GM12878 (cell line): ENCODE results near the gene CASQ1. TPM values are rescaled to one million over a fixed set of nuclear protein-coding genes. Genes with fewer than 3 reads are reported as not detected.

ENCODE experiments used
- ATAC-seq: fragments of 200-7000 bp; cut with Tn5 transposase; 3 replicates; pipeline ENCODE4 v1.9.1; 2020; ENCODE audit warnings: mild to moderate bottlenecking, moderate library complexity
- BruUV-seq: library from RNA; stranded (reverse); fragments of 400-500 nt; replicated peaks from 2 replicates; lab custom pipeline; 2021; lab: Mats Ljungman, UMichigan
- CTCF ChIA-PET: fragments of 300-600 bp; sonication (Branson Sonifier 250); formaldehyde crosslinking; extraction: SDS; loops from one replicate; lab custom pipeline; 2021; ENCODE audit warnings: inconsistent platforms; lab: Yijun Ruan, JAX
- POLR2A ChIA-PET: fragments of 350-600 bp; formaldehyde crosslinking; extraction: SDS; loops from one replicate; lab custom pipeline; 2021; ENCODE audit warnings: inconsistent platforms; lab: Charles Lee
- RAD21 ChIA-PET: fragments of 300-600 bp; sonication (Branson Sonifier 250); formaldehyde crosslinking; loops from one replicate; lab custom pipeline; 2023; ENCODE audit warnings: antibody characterized with exemption; ENCODE audit not compliant: unreplicated experiment; lab: Charles Lee
- SMC1A ChIA-PET: fragments of 300-600 bp; sonication (Branson Sonifier 250); formaldehyde crosslinking; loops from one replicate; lab custom pipeline; 2023; ENCODE audit not compliant: unreplicated experiment, uncharacterized antibody; lab: Charles Lee
- DNase-seq: peaks from one replicate; pipeline ENCODE4 v3.0.0-alpha.2; 2011; ENCODE audit warnings: low read depth, low spot score
- FAIRE-seq: peaks from 3 replicates; lab custom pipeline; 2011; peaks lifted over from hg19 to GRCh38; lab: Jason Lieb, UNC
- H2AFZ ChIP-seq: 2 replicates; pipeline ENCODE4 v1.6.0; 2011; ENCODE audit warnings: low read depth, low read length, control low read depth; ENCODE audit not compliant: control insufficient read depth
- H3K27ac ChIP-seq: 2 replicates; pipeline ENCODE4 v1.5.1; 2011; ENCODE audit warnings: control low read depth; ENCODE audit not compliant: control insufficient read depth, insufficient read depth
- H3K27me3 ChIP-seq, 2 experiments: replicated peaks in 1 of 2; 2 replicates each; pipeline versions ENCODE4 v1.6.0 to v1.6.1; 2011; ENCODE audit warnings: low read length in 1 of 2; ENCODE audit not compliant: control insufficient read depth in 2 of 2, insufficient read depth in 2 of 2
- H3K36me3 ChIP-seq, 2 experiments: 2 replicates each; pipeline ENCODE4 v1.5.1; 2011; ENCODE audit warnings: low read length in 1 of 2; ENCODE audit not compliant: control insufficient read depth in 2 of 2, insufficient read depth in 2 of 2
- H3K4me1 ChIP-seq: 2 replicates; pipeline ENCODE4 v1.6.1; 2011; ENCODE audit warnings: mild to moderate bottlenecking, low read length, moderate library complexity, mixed read lengths; ENCODE audit not compliant: control insufficient read depth, insufficient read depth
- H3K4me2 ChIP-seq: 2 replicates; pipeline ENCODE4 v1.6.0; 2011; ENCODE audit warnings: control low read depth; ENCODE audit not compliant: control insufficient read depth, insufficient read depth
- H3K4me3 ChIP-seq: fragments of 200-600 bp; sonication (generic); 2 replicates; pipeline ENCODE4 v1.5.1; 2016
- H3K79me2 ChIP-seq: 2 replicates; pipeline ENCODE4 v1.6.0; 2011; ENCODE audit warnings: low read length; ENCODE audit not compliant: control insufficient read depth, insufficient read depth
- H3K9ac ChIP-seq: 2 replicates; pipeline ENCODE4 v1.8.0; 2011; ENCODE audit warnings: low read length, control low read depth, mixed read lengths; ENCODE audit not compliant: control insufficient read depth, insufficient read depth
- H3K9me3 ChIP-seq: replicated peaks from 3 replicates; pipeline ENCODE4 v1.5.1; 2011; ENCODE audit warnings: mild to moderate bottlenecking, low read length; ENCODE audit not compliant: control insufficient read depth, insufficient read depth
- H4K20me1 ChIP-seq: 2 replicates; pipeline ENCODE4 v1.6.0; 2011; ENCODE audit not compliant: control insufficient read depth, insufficient read depth
- ATF7 ChIP-seq: fragments of 450-650 bp; IDR thresholded peaks from 2 replicates; pipeline ENCODE4 v1.6.1; 2016; ENCODE audit warnings: low read depth, mild to moderate bottlenecking
- BHLHE40 ChIP-seq, 2 experiments: fragments of 450-650 bp in 1 of 2; IDR thresholded peaks; 2 replicates each; pipeline ENCODE4 v1.6.1; 2011 to 2017; ENCODE audit warnings: low read depth in 2 of 2, borderline replicate concordance in 1 of 2, improper control_type of control experiment in 1 of 2, low read length in 1 of 2, mild to moderate bottlenecking in 1 of 2
- CBX5 ChIP-seq: sonication (generic); IDR thresholded peaks from 2 replicates; pipeline ENCODE4 v1.6.1; 2016; ENCODE audit warnings: low read depth, moderate library complexity, mild to moderate bottlenecking, inconsistent platforms
- EZH2 ChIP-seq: IDR thresholded peaks from 2 replicates; pipeline ENCODE4 v1.6.1; 2012; ENCODE audit warnings: low read depth, mild to moderate bottlenecking, control low read depth, inconsistent platforms, low read length, borderline replicate concordance; ENCODE audit not compliant: control insufficient read depth
- HDAC2 ChIP-seq: fragments of 200-600 bp; sonication (generic); IDR thresholded peaks from 2 replicates; pipeline ENCODE4 v1.6.1; 2017
- JUND ChIP-seq: IDR thresholded peaks from 2 replicates; pipeline ENCODE4 v1.6.1; 2012; ENCODE audit warnings: low read depth, mild to moderate bottlenecking, low read length, improper control_type of control experiment, moderate library complexity
- MXI1 ChIP-seq: fragments of 150-350 bp; IDR thresholded peaks from 2 replicates; pipeline ENCODE4 v1.6.1; 2011; ENCODE audit warnings: low read depth, mild to moderate bottlenecking, inconsistent platforms, low read length, improper control_type of control experiment
- MYC ChIP-seq: IDR thresholded peaks from 2 replicates; pipeline ENCODE4 v1.6.1; 2011; ENCODE audit warnings: mild to moderate bottlenecking, low read length, moderate library complexity, inconsistent platforms; ENCODE audit not compliant: insufficient read depth, insufficient replicate concordance, insufficient read length, severe bottlenecking
- NFXL1 ChIP-seq: fragments of 450-650 bp; IDR thresholded peaks from 2 replicates; pipeline ENCODE4 v1.6.1; 2017; ENCODE audit warnings: antibody characterized with exemption, mild to moderate bottlenecking, borderline replicate concordance
- NFYA ChIP-seq: IDR thresholded peaks from 2 replicates; pipeline ENCODE4 v1.6.1; 2011; ENCODE audit warnings: low read depth, mild to moderate bottlenecking, low read length, improper control_type of control experiment, borderline replicate concordance
- NR2C1 ChIP-seq: fragments of 450-650 bp; IDR thresholded peaks from 2 replicates; pipeline ENCODE4 v1.6.1; 2017; ENCODE audit warnings: antibody characterized with exemption, mild to moderate bottlenecking, moderate library complexity
- NRF1 ChIP-seq: conservative IDR thresholded peaks from 2 replicates; pipeline ENCODE4 v1.6.1; 2011; ENCODE audit warnings: mild to moderate bottlenecking, low read depth, low read length, improper control_type of control experiment
- RBBP5 ChIP-seq: fragments of 200-600 bp; sonication (generic); conservative IDR thresholded peaks from 2 replicates; pipeline ENCODE4 v1.6.1; 2016
- RUNX3 ChIP-seq: IDR thresholded peaks from 2 replicates; pipeline ENCODE4 v1.6.1; 2012; ENCODE audit warnings: low read length, inconsistent platforms
- WRNIP1 ChIP-seq: IDR thresholded peaks from 2 replicates; pipeline ENCODE4 v1.6.1; 2011; ENCODE audit warnings: low read depth, low read length, improper control_type of control experiment, borderline replicate concordance
- ZNF217 ChIP-seq: fragments of 450-650 bp; IDR thresholded peaks from 2 replicates; pipeline ENCODE4 v1.6.1; 2017; ENCODE audit warnings: antibody characterized with exemption, mild to moderate bottlenecking
- ZNF24 ChIP-seq: fragments of 450-650 bp; IDR thresholded peaks from 2 replicates; pipeline ENCODE4 v1.6.1; 2017; ENCODE audit warnings: antibody characterized with exemption, mild to moderate bottlenecking
- WGBS: methylation state at CpG from one replicate; pipeline ENCODE4 v1.1.6; 2016; ENCODE audit warnings: low lambda C conversion rate; ENCODE audit not compliant: insufficient replicate concordance, insufficient coverage; ENCODE audit errors: missing lambda C conversion rate; 5-methylcytosine and 5-hydroxymethylcytosine counted together
- in situ Hi-C: fragments of 300-500 bp; cut with MboI; formaldehyde crosslinking; loops from 9 replicates; pipeline ENCODE4 v1.14.3; 2018; ENCODE audit warnings: mixed read lengths
- intact Hi-C: fragments of 100-400 bp; cut with micrococcal nuclease; formaldehyde crosslinking; loops from one replicate; pipeline ENCODE4 v1.14.2; 2022; ENCODE audit not compliant: unreplicated experiment
- polyA plus RNA-seq, 11 experiments: library from polyadenylated mRNA; depleted of rRNA in 4 of 11; unstranded in 6 of 11; stranded (reverse) in 5 of 11; fragments of >200 nt; fragmentation: Nextera tagmentation in 4 of 11; fragmentation: Illumina TruSeq in 1 of 11; extraction: Ambion mirVana in 4 of 11; extraction: Trizol in 1 of 11; gene quantifications; 1 replicate in 1 of 11; 2 replicates in 10 of 11; pipeline versions ENCODE4 v1.2.1 to v1.2.3, GENCODE V29; 2011 to 2016; ENCODE audit warnings: inconsistent platforms in 2 of 11, missing spikeins in 2 of 11, low read depth in 1 of 11
- total RNA-seq, 4 experiments: library from RNA; depleted of rRNA in 3 of 4; stranded (reverse); fragments of >200 nt in 3 of 4; fragmentation: Illumina TruSeq in 1 of 4; extraction: Trizol in 1 of 4; gene quantifications; 2 replicates each; pipeline versions ENCODE4 v1.2.1 to v1.2.3, GENCODE V29; 2013 to 2021
- TF ChIP-seq, protein P1 (sequence below): fragments of 450-650 bp; IDR thresholded peaks from 2 replicates; pipeline ENCODE4 v1.6.1; 2018; ENCODE audit warnings: borderline replicate concordance, mild to moderate bottlenecking; ENCODE audit not compliant: partially characterized antibody

CASQ1 gene
- total and polyA plus RNA-seq, 10 of the 15 experiments (the other 5 are each of a cell fraction or from before 2014, with no cell fraction given): 0.10 to 0.77 (median 0.34) TPM

- no peaks in the 10 kb centered on the region for H3K79me2 ChIP-seq
- WGBS: 82% methylated on average over 10 of the region's 10 CpGs
- ChIA-PET POLR2A (interaction anchor here (0.7 kb wide), 1 partner anchor 26 kb away, joined by 3 read pairs; no protein-coding TSS in a partner anchor), CTCF (interaction anchor here (0.7 to 4.0 kb wide), 4 partner anchors 88 to 213 kb away, joined by 3 to 26 read pairs (median 4); no protein-coding TSS in a partner anchor), RAD21 (no interaction called here), SMC1A (interaction anchor here (0.8 kb wide), 1 partner anchor 175 kb away, joined by 3 read pairs; no protein-coding TSS in a partner anchor)
- H2AFZ ChIP-seq: no peak overlapping the region
- H3K4me1 ChIP-seq: peaks cover 18% of the 10 kb centered on the region
- H3K27ac ChIP-seq: no peak overlapping the region
- H3K9me3 ChIP-seq: no peaks in the 10 kb centered on the region
- in situ Hi-C loops: no loop called here
- ATAC-seq: no peak
- DNase-seq: no peak
- H3K4me3 ChIP-seq: no peak overlapping the region
- intact Hi-C loops: no loop called here
- H4K20me1 ChIP-seq: no peaks in the 10 kb centered on the region
- H3K36me3 ChIP-seq: no peaks in the 10 kb centered on the region
- no TSS peak for BruUV-seq
- no peak for FAIRE-seq
- no peaks in the 10 kb centered on the region; a peak in 1 of 4 replicates for H3K27me3 ChIP-seq
- TF ChIP-seq MYC (no peak), NR2C1 (no peak), RUNX3 (no peak), ZNF217 (no peak), RBBP5 (no peak), BHLHE40 (IDR thresholded peaks at IDR 0.05; ENCODE audit: borderline replicate concordance in 1 of 2, low read depth in 2 of 2, low read length in 1 of 2) (no peak), JUND (no peak), HDAC2 (no peak), ZNF24 (no peak), NFYA (no peak), WRNIP1 (no peak), MXI1 (no peak), ATF7 (no peak), EZH2 (no peak), NRF1 (no peak), CBX5 (no peak), NFXL1 (no peak)
- TF ChIP-seq, protein P1, sequence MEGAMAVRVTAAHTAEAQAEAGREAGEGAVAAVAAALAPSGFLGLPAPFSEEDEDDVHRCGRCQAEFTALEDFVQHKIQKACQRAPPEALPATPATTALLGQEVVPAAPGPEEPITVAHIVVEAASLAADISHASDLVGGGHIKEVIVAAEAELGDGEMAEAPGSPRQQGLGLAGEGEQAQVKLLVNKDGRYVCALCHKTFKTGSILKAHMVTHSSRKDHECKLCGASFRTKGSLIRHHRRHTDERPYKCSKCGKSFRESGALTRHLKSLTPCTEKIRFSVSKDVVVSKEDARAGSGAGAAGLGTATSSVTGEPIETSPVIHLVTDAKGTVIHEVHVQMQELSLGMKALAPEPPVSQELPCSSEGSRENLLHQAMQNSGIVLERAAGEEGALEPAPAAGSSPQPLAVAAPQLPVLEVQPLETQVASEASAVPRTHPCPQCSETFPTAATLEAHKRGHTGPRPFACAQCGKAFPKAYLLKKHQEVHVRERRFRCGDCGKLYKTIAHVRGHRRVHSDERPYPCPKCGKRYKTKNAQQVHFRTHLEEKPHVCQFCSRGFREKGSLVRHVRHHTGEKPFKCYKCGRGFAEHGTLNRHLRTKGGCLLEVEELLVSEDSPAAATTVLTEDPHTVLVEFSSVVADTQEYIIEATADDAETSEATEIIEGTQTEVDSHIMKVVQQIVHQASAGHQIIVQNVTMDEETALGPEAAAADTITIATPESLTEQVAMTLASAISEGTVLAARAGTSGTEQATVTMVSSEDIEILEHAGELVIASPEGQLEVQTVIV: no peak
- H3K4me2 ChIP-seq: no peak overlapping the region
- H3K9ac ChIP-seq: no peak overlapping the region
Observed at GRCh38 chr1:160164121-160164520, 26.3 kb upstream of the CASQ1 start.
